K562 (cell line): Measurements from ENCODE around the gene EFHC1. TPM values are rescaled to one million over a fixed set of nuclear protein-coding genes. Genes with fewer than 3 reads are reported as not detected.

ENCODE experiments used
- ATAC-seq: fragments of 200-7000 bp; cut with Tn5 transposase; 3 replicates; pipeline ENCODE4 v1.9.1; 2020; ENCODE audit warnings: moderate library complexity
- BruUV-seq: library from RNA; stranded (reverse); fragments of 400-500 nt; replicated peaks from 2 replicates; lab custom pipeline; 2021; lab: Mats Ljungman, UMichigan
- CTCF ChIA-PET: fragments of 300-600 bp; formaldehyde crosslinking; extraction: SDS; loops from one replicate; lab custom pipeline; 2021; ENCODE audit warnings: low intra/inter-chr PET ratio; lab: Yijun Ruan, JAX
- POLR2A ChIA-PET: fragments of 300-600, 350-650 bp; sonication (Branson Sonifier 250); formaldehyde crosslinking; extraction: SDS; loops from one replicate; lab custom pipeline; 2021; ENCODE audit warnings: antibody characterized with exemption, inconsistent platforms; lab: Yijun Ruan, JAX
- DNase-seq, 4 experiments: peaks; one replicate each; pipeline versions ENCODE4 v3.0.0 to v3.0.0-alpha.2; 2011 to 2018; ENCODE audit warnings: low spot score in 3 of 4, mixed read lengths in 3 of 4; ENCODE audit errors: extremely low read depth in 1 of 4
- FAIRE-seq: peaks from 2 replicates; lab custom pipeline; 2011; peaks lifted over from hg19 to GRCh38; lab: Jason Lieb, UNC
- H2AFZ ChIP-seq: 2 replicates; pipeline ENCODE4 v1.6.0; 2011; ENCODE audit warnings: low read depth, low read length, control low read depth, inconsistent platforms
- H3K27ac ChIP-seq: fragments of 200-600 bp; 3 replicates; pipeline ENCODE4 v1.8.0; 2011; ENCODE audit warnings: low read depth, mild to moderate bottlenecking, control low read depth, inconsistent platforms, low read length, moderate library complexity, mixed read lengths; ENCODE audit errors: extremely low read depth
- H3K27me3 ChIP-seq, 2 experiments: fragments of 300-600 bp in 1 of 2; 2 replicates in 1 of 2; 3 replicates in 1 of 2; pipeline versions ENCODE4 v1.6.0 to v1.8.0; 2011; ENCODE audit warnings: inconsistent platforms in 2 of 2, low read length in 2 of 2, mild to moderate bottlenecking in 1 of 2, mixed read lengths in 1 of 2, moderate library complexity in 1 of 2; ENCODE audit not compliant: control insufficient read depth in 2 of 2, insufficient read depth in 2 of 2
- H3K36me3 ChIP-seq: fragments of 300-600 bp; 3 replicates; pipeline ENCODE4 v1.8.0; 2011; ENCODE audit warnings: mild to moderate bottlenecking, low read length, inconsistent platforms; ENCODE audit not compliant: control insufficient read depth, insufficient read depth
- H3K4me1 ChIP-seq, 2 experiments: fragments of 200-600 bp in 1 of 2; replicated peaks in 1 of 2; 2 replicates in 1 of 2; 3 replicates in 1 of 2; pipeline versions ENCODE4 v1.5.1 to v1.8.0; 2011; ENCODE audit warnings: inconsistent platforms in 2 of 2, low read length in 2 of 2, mild to moderate bottlenecking in 1 of 2, mixed read lengths in 1 of 2, moderate library complexity in 1 of 2; ENCODE audit not compliant: control insufficient read depth in 2 of 2, insufficient read depth in 2 of 2
- H3K4me2 ChIP-seq: 2 replicates; pipeline ENCODE4 v1.6.1; 2011; ENCODE audit warnings: low read length, control low read depth, inconsistent platforms, mixed read lengths; ENCODE audit not compliant: insufficient read depth
- H3K4me3 ChIP-seq: fragments of 200-600 bp; sonication (generic), shearing (Covaris generic); 2 replicates; pipeline ENCODE4 v1.5.1; 2016; ENCODE audit warnings: control low read depth, inconsistent platforms
- H3K79me2 ChIP-seq: fragments of 200-600 bp; 3 replicates; pipeline ENCODE4 v1.8.0; 2011; ENCODE audit warnings: low read length, inconsistent platforms; ENCODE audit not compliant: control insufficient read depth, insufficient read depth
- H3K9ac ChIP-seq, 2 experiments: 2 replicates each; pipeline versions ENCODE4 v1.6.0 to v1.6.1; 2011; ENCODE audit warnings: low read depth in 2 of 2, low read length in 2 of 2, control low read depth in 1 of 2, inconsistent platforms in 1 of 2, mild to moderate bottlenecking in 1 of 2, mixed read lengths in 1 of 2; ENCODE audit not compliant: insufficient read depth in 1 of 2
- H3K9me1 ChIP-seq: one replicate; pipeline ENCODE4 v1.6.0; 2011; ENCODE audit warnings: inconsistent platforms, mild to moderate bottlenecking, low read length, moderate library complexity; ENCODE audit not compliant: control insufficient read depth, insufficient read depth
- H3K9me3 ChIP-seq: replicated peaks from 2 replicates; pipeline ENCODE4 v1.5.1; 2011; ENCODE audit warnings: low read depth, low read length, inconsistent platforms; ENCODE audit not compliant: control insufficient read depth, insufficient read depth
- H4K20me1 ChIP-seq: replicated peaks from 2 replicates; pipeline ENCODE4 v1.6.1; 2011; ENCODE audit warnings: low read length, inconsistent platforms, mixed read lengths; ENCODE audit not compliant: control insufficient read depth, insufficient read depth
- ASH1L ChIP-seq: fragments of 450-650 bp; IDR thresholded peaks from 2 replicates; pipeline ENCODE4 v1.6.1; 2018; ENCODE audit warnings: borderline replicate concordance, mild to moderate bottlenecking, low read depth; ENCODE audit not compliant: partially characterized antibody
- BRF1 ChIP-seq: IDR thresholded peaks from 3 replicates; pipeline ENCODE4 v1.6.1; 2011; ENCODE audit warnings: borderline replicate concordance, mild to moderate bottlenecking; ENCODE audit not compliant: insufficient read length; ENCODE audit errors: extremely low read depth
- CTBP1 ChIP-seq: fragments of 450-650 bp; IDR thresholded peaks from 2 replicates; pipeline ENCODE4 v1.6.1; 2016; ENCODE audit warnings: borderline replicate concordance
- EWSR1 ChIP-seq: fragments of 450-650 bp; IDR thresholded peaks from 2 replicates; pipeline ENCODE4 v1.6.1; 2018; ENCODE audit warnings: borderline replicate concordance, mild to moderate bottlenecking, low read depth, moderate library complexity; ENCODE audit not compliant: partially characterized antibody
- FOXA1 ChIP-seq: fragments of 450-650 bp; IDR thresholded peaks from 2 replicates; pipeline ENCODE4 v1.6.1; 2016; ENCODE audit warnings: mild to moderate bottlenecking, borderline replicate concordance
- KLF1 ChIP-seq: fragments of 450-650 bp; IDR thresholded peaks from 2 replicates; pipeline ENCODE4 v1.6.1; 2016; ENCODE audit warnings: missing genetic modification characterization, missing compliant biosample characterization
- MAFF ChIP-seq: IDR thresholded peaks from 2 replicates; pipeline ENCODE4 v1.6.1; 2012; ENCODE audit warnings: low read length, improper control_type of control experiment
- RAD51 ChIP-seq: fragments of 450-650 bp; IDR thresholded peaks from 2 replicates; pipeline ENCODE4 v1.7.1; 2016; ENCODE audit warnings: low read depth, mild to moderate bottlenecking, borderline replicate concordance
- RBM34 ChIP-seq: fragments of 200-400 bp; formaldehyde crosslinking; IDR thresholded peaks from 2 replicates; pipeline ENCODE4 v1.6.1; 2018; ENCODE audit warnings: low read length, borderline replicate concordance; ENCODE audit not compliant: insufficient read depth
- RNF2 ChIP-seq: sonication (generic); IDR thresholded peaks from 2 replicates; pipeline ENCODE4 v1.6.1; 2016
- RUNX1 ChIP-seq: sonication (generic); IDR thresholded peaks from 2 replicates; pipeline ENCODE4 v1.6.1; 2016; ENCODE audit warnings: antibody characterized with exemption, low read depth
- SP1 ChIP-seq: sonication (generic); formaldehyde crosslinking; IDR thresholded peaks from 2 replicates; pipeline ENCODE4 v1.8.1; 2022; ENCODE audit warnings: mild to moderate bottlenecking, missing genetic modification reagents
- TCF3 ChIP-seq: sonication (generic); formaldehyde crosslinking; IDR thresholded peaks from 2 replicates; pipeline ENCODE4 v1.4.0; 2020; ENCODE audit warnings: mild to moderate bottlenecking, missing genetic modification reagents
- ZFP30 ChIP-seq: fragments of 250-450 bp; sonication (Bioruptor Pico); IDR thresholded peaks from 2 replicates; pipeline ENCODE4 v1.8.0; 2022; ENCODE audit warnings: moderate library complexity, mild to moderate bottlenecking, inconsistent platforms, borderline replicate concordance
- ZNF184 ChIP-seq: sonication (generic); formaldehyde crosslinking; IDR thresholded peaks from 2 replicates; pipeline ENCODE4 v1.5.0; 2020; ENCODE audit warnings: missing genetic modification reagents
- ZNF695 ChIP-seq: fragments of 450-650 bp; formaldehyde crosslinking; IDR thresholded peaks from 2 replicates; pipeline ENCODE4 v1.4.0; 2020; ENCODE audit warnings: mild to moderate bottlenecking, moderate library complexity
- whole genome bisulfite sequencing: fragments of 100-300 bp; shearing (Covaris generic); methylation state at CpG from one replicate; pipeline ENCODE4 v1.1.6; 2016; ENCODE audit warnings: low coverage, mixed read lengths; ENCODE audit not compliant: insufficient coverage; ENCODE audit errors: missing lambda C conversion rate; 5-methylcytosine and 5-hydroxymethylcytosine counted together
- in situ Hi-C: fragments of 300-500 bp; cut with MboI; formaldehyde crosslinking; loops from 4 replicates; pipeline ENCODE4 v1.15.0; 2018; ENCODE audit warnings: inconsistent platforms, mixed read lengths
- intact Hi-C: fragments of 100-400 bp; cut with micrococcal nuclease; formaldehyde crosslinking; loops from 2 replicates; pipeline ENCODE4 v1.14.2; 2022
- polyA plus RNA-seq, 8 experiments: library from polyadenylated mRNA; depleted of rRNA in 4 of 8; stranded (reverse) in 5 of 8; unstranded in 3 of 8; fragments of >200 nt; fragmentation: Nextera tagmentation in 2 of 8; fragmentation: Illumina TruSeq in 1 of 8; extraction: Ambion mirVana in 2 of 8; extraction: Trizol in 1 of 8; gene quantifications; 2 replicates each; pipeline versions ENCODE4 v1.2.1 to v1.2.3, GENCODE V29; 2011 to 2014; ENCODE audit warnings: inconsistent platforms in 1 of 8, missing spikeins in 1 of 8
- total RNA-seq, 7 experiments: library from RNA; depleted of rRNA in 6 of 7; stranded (reverse); fragments of >200 nt in 6 of 7; fragmentation: Illumina TruSeq in 2 of 7; extraction: Trizol in 2 of 7; gene quantifications; 2 replicates each; pipeline versions ENCODE4 v1.2.1 to v1.2.3, GENCODE V29; 2011 to 2021; ENCODE audit warnings: low replicate concordance in 1 of 7
- TF ChIP-seq, protein P1 (sequence below): sonication (generic); formaldehyde crosslinking; IDR thresholded peaks from 2 replicates; pipeline ENCODE4 v1.8.0; 2022; ENCODE audit warnings: missing genetic modification reagents, mild to moderate bottlenecking, borderline replicate concordance
- TF ChIP-seq, protein P2 (sequence below): fragments of 450-650 bp; formaldehyde crosslinking; IDR thresholded peaks from 2 replicates; pipeline ENCODE4 v1.4.0; 2020; ENCODE audit warnings: mild to moderate bottlenecking
- TF ChIP-seq, protein P3 (sequence below): fragments of 250-450 bp; sonication (Bioruptor Pico); IDR thresholded peaks from 2 replicates; pipeline ENCODE4 v1.8.0; 2021; ENCODE audit warnings: moderate library complexity, mild to moderate bottlenecking, inconsistent platforms

EFHC1 gene
- total and polyA plus RNA-seq, 9 of the 15 experiments (the other 6 are each of a cell fraction or from before 2014, with no cell fraction given) = 9.5 to 31.0 (median 14.9) TPM

DNA sequence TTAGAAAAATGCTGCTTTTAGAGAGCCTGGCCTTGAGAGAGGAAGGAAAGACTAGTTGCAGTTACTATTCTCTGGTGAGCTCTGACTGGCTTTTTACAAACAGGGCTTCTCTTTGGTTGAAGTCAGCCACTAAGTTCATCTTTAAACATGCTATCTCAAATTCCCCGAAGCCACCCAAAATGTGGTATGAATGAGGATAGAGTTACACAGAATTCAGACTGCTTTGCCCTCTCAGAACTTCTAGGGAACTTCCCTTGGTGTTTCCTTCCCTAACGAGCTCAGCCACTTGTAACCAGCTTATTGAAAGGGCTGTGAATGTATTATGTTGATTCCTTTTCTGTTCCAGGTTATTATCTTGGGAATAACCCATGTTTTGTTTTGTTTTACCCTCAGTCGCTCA is 73.5 kb downstream of the EFHC1 start:
- no peak for ATAC-seq
- no peak overlapping the region for H3K9ac ChIP-seq
- no peaks in the 10 kb centered on the region for H3K27me3 ChIP-seq
- ChIA-PET POLR2A (interaction anchor here (0.6 to 1.2 kb wide), 6 partner anchors 10 to 1298 kb away, joined by 3 to 7 read pairs (median 3); partner anchors contain the start of gene TRAM2), CTCF (no interaction called here)
- BruUV-seq = no TSS peak
- no peaks in the 10 kb centered on the region for H3K9me1 ChIP-seq
- H3K4me3 ChIP-seq = no peak overlapping the region
- no peak overlapping the region for H2AFZ ChIP-seq
- H3K36me3 ChIP-seq = no peaks in the 10 kb centered on the region
- H3K79me2 ChIP-seq = no peaks in the 10 kb centered on the region
- no peaks in the 10 kb centered on the region for H3K9me3 ChIP-seq
- no peaks in the 10 kb centered on the region for H4K20me1 ChIP-seq
- H3K4me2 ChIP-seq = no peak overlapping the region
- in situ Hi-C loops (no loop called here), intact Hi-C loops (no loop called here)
- H3K27ac ChIP-seq = no peak overlapping the region
- no peak for DNase-seq
- TF ChIP-seq CTBP1 = no peak
- TF ChIP-seq MAFF = no peak
- TF ChIP-seq RUNX1 = no peak
- TF ChIP-seq, protein P1, sequence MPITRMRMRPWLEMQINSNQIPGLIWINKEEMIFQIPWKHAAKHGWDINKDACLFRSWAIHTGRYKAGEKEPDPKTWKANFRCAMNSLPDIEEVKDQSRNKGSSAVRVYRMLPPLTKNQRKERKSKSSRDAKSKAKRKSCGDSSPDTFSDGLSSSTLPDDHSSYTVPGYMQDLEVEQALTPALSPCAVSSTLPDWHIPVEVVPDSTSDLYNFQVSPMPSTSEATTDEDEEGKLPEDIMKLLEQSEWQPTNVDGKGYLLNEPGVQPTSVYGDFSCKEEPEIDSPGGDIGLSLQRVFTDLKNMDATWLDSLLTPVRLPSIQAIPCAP = no peak
- TF ChIP-seq ZFP30 (CRISPR knock-in tag) = no peak
- no peak for TF ChIP-seq FOXA1
- TF ChIP-seq RNF2 = no peak
- no peak for TF ChIP-seq ZNF695
- TF ChIP-seq EWSR1 = no peak
- TF ChIP-seq KLF1 (tag) = no peak
- TF ChIP-seq ZNF184 (CRISPR knock-in tag) = no peak
- TF ChIP-seq SP1 (CRISPR knock-in tag) = no peak
- TF ChIP-seq RAD51 = no peak
- no peak for TF ChIP-seq TCF3 (CRISPR knock-in tag)
- TF ChIP-seq, protein P2, sequence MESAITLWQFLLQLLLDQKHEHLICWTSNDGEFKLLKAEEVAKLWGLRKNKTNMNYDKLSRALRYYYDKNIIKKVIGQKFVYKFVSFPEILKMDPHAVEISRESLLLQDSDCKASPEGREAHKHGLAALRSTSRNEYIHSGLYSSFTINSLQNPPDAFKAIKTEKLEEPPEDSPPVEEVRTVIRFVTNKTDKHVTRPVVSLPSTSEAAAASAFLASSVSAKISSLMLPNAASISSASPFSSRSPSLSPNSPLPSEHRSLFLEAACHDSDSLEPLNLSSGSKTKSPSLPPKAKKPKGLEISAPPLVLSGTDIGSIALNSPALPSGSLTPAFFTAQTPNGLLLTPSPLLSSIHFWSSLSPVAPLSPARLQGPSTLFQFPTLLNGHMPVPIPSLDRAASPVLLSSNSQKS = no peak
- TF ChIP-seq, protein P3, sequence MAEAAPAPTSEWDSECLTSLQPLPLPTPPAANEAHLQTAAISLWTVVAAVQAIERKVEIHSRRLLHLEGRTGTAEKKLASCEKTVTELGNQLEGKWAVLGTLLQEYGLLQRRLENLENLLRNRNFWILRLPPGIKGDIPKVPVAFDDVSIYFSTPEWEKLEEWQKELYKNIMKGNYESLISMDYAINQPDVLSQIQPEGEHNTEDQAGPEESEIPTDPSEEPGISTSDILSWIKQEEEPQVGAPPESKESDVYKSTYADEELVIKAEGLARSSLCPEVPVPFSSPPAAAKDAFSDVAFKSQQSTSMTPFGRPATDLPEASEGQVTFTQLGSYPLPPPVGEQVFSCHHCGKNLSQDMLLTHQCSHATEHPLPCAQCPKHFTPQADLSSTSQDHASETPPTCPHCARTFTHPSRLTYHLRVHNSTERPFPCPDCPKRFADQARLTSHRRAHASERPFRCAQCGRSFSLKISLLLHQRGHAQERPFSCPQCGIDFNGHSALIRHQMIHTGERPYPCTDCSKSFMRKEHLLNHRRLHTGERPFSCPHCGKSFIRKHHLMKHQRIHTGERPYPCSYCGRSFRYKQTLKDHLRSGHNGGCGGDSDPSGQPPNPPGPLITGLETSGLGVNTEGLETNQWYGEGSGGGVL (CRISPR knock-in tag) = no peak
- no peak for TF ChIP-seq RBM34
- TF ChIP-seq ASH1L = no peak
- no peak for TF ChIP-seq BRF1
- no peaks in the 10 kb centered on the region; a peak in 2 of 5 replicates for H3K4me1 ChIP-seq
- no peak for FAIRE-seq
- WGBS = 54% methylated on average over 3 of the region's 3 CpGs
